HG03060 (cell line): ENCODE data around the gene PLSCR3.

Experiments
- ATAC-seq: cut with Tn5 transposase; IDR thresholded peaks from one replicate; pipeline ENCODE4 v1.9.1; 2021; ENCODE audit warnings: low read depth, moderate number of reproducible peaks; ENCODE audit not compliant: unreplicated experiment

Gene PLSCR3

GRCh38 chr17:7407485-7408251, 13.3 kb upstream of the PLSCR3 start, which contains the start of gene NLGN2:
NLGN2 (plus strand) TSS chr17:7407845; CDS start chr17:7408256, 411 bp downstream.
- ATAC-seq, result no peak

GRCh38 chr17:7407082-7407481, 12.8 kb upstream of the PLSCR3 start:
- no peak for ATAC-seq

- ATAC-seq, result no peak
Observed at GRCh38 chr17:7406235-7406825, 12.0 kb upstream of the PLSCR3 start.

GRCh38 chr17:7405350-7406234, 11.3 kb upstream of the PLSCR3 start:
- no peak for ATAC-seq

GRCh38 chr17:7404737-7405349, 10.5 kb upstream of the PLSCR3 start:
- no peak for ATAC-seq

- peak; percentile 75 for ATAC-seq
Observed at GRCh38 chr17:7403977-7404736, 9.8 kb upstream of the PLSCR3 start, which contains the start of gene TMEM256. TMEM256 (minus strand) TSS chr17:7404097; CDS start chr17:7404084, 13 bp downstream.

- ATAC-seq, result no peak
Observed at GRCh38 chr17:7403727-7403976, 9.3 kb upstream of the PLSCR3 start.

GRCh38 chr17:7403043-7403726, 8.9 kb upstream of the PLSCR3 start:
- no peak for ATAC-seq

GRCh38 chr17:7398612-7399011, 4.3 kb upstream of the PLSCR3 start:
- no peak for ATAC-seq

- ATAC-seq, result no peak
Observed at GRCh38 chr17:7396147-7396546, 1.8 kb upstream of the PLSCR3 start.

- peak; percentile 17 for ATAC-seq
Observed at GRCh38 chr17:7393613-7394451, 493 bp downstream of the PLSCR3 start.

- ATAC-seq, result no peak
Observed at GRCh38 chr17:7392696-7393612, 1.4 kb downstream of the PLSCR3 start.

GRCh38 chr17:7391307-7391706, 3.0 kb downstream of the PLSCR3 start:
- no peak for ATAC-seq

GRCh38 chr17:7389924-7390910, 4.1 kb downstream of the PLSCR3 start:
- no peak for ATAC-seq

- ATAC-seq, result no peak
Observed at GRCh38 chr17:7388856-7389255, 5.5 kb downstream of the PLSCR3 start.

GRCh38 chr17:7384489-7385081, 9.7 kb downstream of the PLSCR3 start:
- ATAC-seq, result no peak
